DMS153 (cell line): Measurements from ENCODE around the gene LILRA6.
"Not testable (repeated sequence)": the region's sequence is repeated elsewhere in the genome, so short reads cannot be mapped to it uniquely, and the experiment has no call there.

Experiments used
- DNase-seq: peaks from one replicate; lab custom pipeline; 2025; lab: John Stamatoyannopoulos, UW

LILRA6 gene

DNA sequence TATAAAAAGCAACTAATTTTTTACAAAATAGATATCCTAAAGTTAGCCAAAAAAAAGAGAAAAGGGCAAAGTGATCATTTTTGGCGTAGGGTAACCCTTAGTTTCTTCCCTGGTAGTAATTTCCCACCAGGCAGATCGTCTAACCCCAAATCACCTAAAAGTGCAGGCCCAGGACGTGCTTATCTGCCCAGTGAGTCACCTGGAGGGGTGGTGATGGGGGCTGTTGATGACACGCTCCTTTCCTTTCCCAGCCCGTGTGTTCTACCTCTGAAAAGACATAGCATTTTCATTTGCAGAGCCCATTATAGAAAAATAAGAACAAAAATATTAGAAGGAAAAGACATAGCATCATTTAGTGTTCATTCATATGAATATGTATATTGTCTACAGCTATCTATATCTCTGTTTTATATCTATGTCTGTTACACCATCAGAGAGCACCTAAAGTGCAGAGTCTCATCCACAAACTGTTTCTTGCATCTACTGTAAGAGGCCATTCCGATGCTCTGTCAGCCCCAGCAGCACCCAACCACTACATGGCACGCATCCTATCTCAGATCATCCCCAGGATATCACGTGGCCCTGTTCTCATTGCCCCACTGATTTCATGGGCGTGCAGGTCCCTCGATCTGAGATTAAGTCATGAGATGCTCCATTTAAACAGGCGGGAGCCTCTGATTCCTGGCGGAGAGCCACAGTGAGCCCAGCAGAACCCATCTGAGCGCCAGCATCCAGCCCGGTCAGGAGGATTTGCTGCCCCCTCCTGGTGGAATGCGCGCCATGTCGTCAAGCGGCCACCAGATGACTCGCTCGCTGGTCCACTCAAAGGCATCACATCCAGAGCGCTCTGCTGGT, 11.3 kb downstream of the LILRA6 start:
- peak; percentile 82 for DNase-seq

- no peak for DNase-seq
These were observed 12.6 kb downstream of the LILRA6 start for GRCh38 chr19:54230031-54230430.

DNA sequence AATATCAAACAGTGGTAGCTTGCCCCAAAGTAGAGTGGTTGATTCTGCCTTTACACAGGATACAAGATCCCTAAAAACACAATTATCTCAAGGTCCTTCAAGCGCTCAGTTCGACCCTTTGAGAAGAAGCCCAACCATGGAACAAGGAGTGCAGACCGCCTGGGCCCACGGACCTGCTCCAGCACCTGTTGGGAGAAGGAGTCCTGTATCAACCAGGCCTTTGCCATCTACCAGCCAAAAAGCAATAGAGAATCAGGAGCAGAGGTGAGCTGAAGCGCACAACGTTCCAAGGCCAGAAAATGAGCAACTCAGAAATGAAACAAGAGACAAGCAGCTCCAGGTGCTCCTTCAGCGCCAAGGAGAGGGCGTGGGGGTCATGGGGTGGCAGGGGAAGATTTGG, 13.4 kb downstream of the LILRA6 start:
- no peak for DNase-seq

GRCh38 chr19:54224619-54225018, 18.0 kb downstream of the LILRA6 start:
- DNase-seq = not testable (repeated sequence)

DNA sequence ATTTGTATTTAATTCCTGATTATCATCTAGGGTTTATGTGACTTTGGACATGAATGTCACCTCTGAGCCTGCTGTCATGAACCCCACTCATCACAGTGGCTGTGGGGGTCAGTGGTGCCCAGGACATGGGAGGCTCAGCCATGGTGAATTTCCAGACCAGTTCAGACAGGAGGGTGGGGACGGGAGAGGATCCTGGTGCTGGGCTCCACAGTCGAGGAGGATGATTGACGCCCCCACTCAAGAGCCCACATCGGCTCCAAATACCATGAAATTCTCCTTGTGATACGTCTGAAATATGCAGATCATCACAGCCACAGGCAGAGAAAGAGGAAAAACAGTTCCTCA, 18.7 kb downstream of the LILRA6 start:
- DNase-seq = not testable (repeated sequence)

- DNase-seq = not testable (repeated sequence)
These were observed 19.2 kb downstream of the LILRA6 start for GRCh38 chr19:54223277-54223936.

GRCh38 chr19:54222474-54223276, 19.9 kb downstream of the LILRA6 start, which contains the start of gene LILRB3:
Gene LILRB3 (minus strand): TSS chr19:54223007. CDS start chr19:54222976, 31 bp downstream.
- not testable (repeated sequence) for DNase-seq

DNA sequence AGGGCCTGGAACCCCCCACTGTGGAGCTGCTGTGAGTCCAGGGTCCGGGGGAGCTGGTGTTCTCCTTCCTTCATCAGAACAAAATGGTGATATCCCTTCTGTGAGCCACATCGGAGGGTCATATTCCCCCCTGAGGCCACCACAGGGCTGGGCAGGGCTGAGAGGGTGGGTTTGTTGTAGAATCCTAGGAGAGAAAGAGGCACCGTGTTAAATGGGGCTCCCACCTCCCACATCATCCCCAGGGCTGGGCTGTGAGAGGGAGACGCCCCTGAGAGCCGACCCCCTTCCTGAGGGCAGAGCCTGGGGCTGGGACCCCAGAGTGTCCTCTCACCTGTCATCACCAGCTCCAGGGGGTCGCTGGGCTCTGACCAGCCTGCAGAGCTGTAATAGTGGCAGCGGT, 20.6 kb downstream of the LILRA6 start:
- DNase-seq = not testable (repeated sequence)

DNA sequence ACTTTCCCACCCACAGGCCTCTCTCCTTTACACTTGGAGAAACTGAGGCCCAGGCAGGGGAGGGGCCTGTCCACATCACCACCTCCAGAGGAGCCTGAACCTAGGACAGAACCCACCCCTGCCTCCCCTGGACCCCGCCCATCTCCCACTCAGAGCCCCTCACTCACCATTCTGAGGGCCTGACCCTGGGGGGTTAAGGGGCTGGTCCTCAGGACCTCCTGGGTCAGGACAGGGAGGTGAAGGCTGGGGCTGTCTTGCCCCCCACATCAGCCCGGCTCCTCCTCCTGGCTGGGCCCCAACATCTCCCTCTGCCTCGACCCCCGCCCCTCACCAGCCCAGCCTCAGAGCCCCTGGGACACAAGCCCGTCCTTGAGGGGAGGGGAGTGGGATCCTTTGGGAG, 22.9 kb downstream of the LILRA6 start:
- DNase-seq = not testable (repeated sequence)

- no peak for DNase-seq
These were observed 23.5 kb downstream of the LILRA6 start for GRCh38 chr19:54218960-54219661.

GRCh38 chr19:54218259-54218658, 24.3 kb downstream of the LILRA6 start:
- DNase-seq = no peak

DNA sequence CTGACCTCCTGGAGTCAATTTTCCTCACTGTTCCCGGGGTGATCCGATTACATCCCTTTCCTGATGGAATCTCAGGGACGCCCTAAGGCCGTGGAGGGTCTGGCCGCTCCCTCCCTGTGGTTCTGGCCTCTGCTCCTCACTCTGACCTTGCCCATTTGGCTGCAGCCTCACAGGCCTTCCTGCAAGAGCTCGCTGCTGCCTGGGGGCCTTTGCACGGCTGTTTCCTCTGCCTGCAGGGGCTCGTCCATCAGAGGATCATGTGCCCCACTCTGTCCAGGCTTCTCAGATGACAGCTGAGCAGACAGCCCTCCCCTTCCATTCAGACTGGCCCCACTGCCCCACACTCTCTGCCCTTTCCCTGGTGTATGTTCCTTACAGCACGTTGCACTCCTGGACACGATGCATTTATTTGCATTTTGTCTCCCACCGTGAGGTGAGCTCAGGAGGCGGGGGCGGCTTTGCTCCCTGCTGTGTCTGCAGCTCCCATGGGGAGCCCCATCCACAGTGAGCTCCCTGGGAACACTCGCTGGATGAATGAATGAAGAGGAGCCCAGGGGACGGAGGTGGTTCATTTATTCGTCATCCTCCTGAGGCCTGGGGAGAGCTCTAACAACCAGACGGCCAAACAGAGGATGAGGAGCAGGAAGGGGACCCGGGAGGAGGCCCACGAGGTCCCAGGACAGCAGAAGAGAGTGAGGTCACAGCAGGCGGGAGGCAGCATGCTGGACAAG, 24.9 kb downstream of the LILRA6 start:
- DNase-seq = not testable (repeated sequence)

- DNase-seq = no peak
These were observed 25.7 kb downstream of the LILRA6 start for GRCh38 chr19:54216869-54217268.

- not testable (repeated sequence) for DNase-seq
These were observed 27.9 kb downstream of the LILRA6 start for GRCh38 chr19:54214734-54215133.

DNA sequence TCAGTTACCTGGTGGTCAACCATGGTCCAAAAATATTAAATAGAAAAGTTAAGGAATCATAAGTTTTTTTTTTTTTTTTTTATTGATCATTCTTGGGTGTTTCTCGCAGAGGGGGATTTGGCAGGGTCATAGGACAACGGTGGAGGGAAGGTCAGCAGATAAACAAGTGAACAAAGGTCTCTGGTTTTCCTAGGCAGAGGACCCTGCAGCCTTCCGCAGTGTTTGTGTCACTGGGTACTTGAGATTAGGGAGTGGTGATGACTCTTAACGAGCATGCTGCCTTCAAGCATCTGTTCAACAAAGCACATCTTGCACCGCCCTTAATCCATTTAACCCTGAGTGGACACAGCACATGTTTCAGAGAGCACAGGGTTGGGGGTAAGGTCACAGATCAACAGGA, 28.4 kb downstream of the LILRA6 start:
- DNase-seq = not testable (repeated sequence)

GRCh38 chr19:54211235-54211634, 31.4 kb downstream of the LILRA6 start:
- DNase-seq = no peak

GRCh38 chr19:54209811-54210494, 32.6 kb downstream of the LILRA6 start:
- peak; percentile 94 for DNase-seq

DNA sequence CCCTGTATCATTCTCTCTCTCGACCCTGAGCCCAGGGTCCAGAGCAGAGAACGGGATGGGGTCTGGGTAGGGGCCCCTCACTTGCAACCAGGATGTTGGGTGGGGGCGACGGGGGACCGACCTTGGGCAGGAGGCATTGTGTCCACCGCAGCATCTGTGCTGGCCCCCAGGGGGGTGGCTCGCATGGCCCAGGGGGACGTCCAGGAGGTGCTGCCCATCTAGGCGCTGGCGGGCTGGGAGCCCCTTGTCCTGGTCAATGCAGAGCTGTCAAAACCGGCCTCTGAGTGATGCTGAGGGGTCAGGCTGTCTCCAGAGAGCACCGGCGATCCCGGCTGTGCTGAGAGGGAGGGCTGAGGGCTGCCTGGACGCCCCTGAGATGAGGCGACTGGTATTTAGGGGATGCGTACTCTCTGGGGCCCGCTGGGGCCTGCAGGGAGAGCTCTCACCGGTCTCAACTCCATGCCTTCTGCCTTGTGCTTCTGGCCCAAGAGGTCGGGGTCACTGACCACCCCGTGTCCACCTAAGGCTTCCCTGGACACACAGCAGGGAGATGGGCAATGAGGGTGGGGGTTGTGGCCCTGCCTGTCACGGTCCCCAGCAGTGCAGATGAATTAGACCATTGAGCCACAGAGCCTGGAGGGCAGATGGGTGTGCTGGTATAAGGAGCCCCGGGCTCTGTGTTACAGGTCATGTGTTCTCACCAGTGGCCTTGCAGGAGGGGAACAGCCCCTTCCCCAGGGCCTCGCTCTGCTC, 33.4 kb downstream of the LILRA6 start:
- DNase-seq = no peak

DNA sequence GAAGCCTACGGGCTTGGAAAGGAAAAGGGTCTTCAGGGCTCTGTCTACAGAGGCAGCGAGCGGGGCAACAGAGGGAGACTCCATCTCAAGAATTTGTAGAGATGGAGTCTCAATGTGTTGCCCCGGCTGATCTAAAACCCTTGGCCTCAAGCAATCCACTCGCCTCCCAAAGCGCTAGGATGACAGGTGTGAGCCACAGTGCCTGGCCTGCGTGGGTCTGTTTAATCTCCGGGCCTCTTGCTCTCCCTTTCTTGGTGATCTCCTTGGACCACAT, 33.9 kb downstream of the LILRA6 start:
- DNase-seq = no peak
